ENCODE data around the gene CTSF. TPM values are rescaled to one million over a fixed set of nuclear protein-coding genes. Genes with fewer than 3 reads are reported as not detected.

Gene CTSF
- total RNA-seq, 1 experiment from 2014 or later: 11.8 TPM

DNA sequence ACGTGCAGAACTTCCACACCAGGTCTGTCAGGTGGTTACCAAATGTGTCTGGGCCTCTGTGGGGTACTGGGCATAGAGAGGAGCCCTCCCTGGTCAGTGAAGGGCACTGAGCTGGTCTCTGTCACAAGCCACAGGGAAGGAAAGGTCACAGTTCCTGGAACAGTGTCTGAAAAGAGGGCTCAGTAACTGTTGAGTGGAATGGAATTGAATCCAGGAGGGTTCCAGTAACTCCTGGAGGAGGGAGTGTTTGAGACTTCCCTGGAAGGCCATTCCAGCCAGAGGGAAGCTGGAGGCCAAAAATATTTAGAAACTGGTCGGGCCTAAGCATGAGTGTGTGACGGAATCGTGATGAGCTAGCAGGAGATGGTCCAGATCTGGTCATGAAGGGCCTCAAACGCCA is 13.8 kb downstream of the CTSF start:
- no TSS peak for BruUV-seq (replicated peaks)
- TF ChIP-seq, protein P1, sequence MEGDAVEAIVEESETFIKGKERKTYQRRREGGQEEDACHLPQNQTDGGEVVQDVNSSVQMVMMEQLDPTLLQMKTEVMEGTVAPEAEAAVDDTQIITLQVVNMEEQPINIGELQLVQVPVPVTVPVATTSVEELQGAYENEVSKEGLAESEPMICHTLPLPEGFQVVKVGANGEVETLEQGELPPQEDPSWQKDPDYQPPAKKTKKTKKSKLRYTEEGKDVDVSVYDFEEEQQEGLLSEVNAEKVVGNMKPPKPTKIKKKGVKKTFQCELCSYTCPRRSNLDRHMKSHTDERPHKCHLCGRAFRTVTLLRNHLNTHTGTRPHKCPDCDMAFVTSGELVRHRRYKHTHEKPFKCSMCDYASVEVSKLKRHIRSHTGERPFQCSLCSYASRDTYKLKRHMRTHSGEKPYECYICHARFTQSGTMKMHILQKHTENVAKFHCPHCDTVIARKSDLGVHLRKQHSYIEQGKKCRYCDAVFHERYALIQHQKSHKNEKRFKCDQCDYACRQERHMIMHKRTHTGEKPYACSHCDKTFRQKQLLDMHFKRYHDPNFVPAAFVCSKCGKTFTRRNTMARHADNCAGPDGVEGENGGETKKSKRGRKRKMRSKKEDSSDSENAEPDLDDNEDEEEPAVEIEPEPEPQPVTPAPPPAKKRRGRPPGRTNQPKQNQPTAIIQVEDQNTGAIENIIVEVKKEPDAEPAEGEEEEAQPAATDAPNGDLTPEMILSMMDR (IDR thresholded peaks at IDR 0.05; ENCODE audit: unreplicated experiment): no peak
- H3K27me3 Mint-ChIP-seq (ENCODE audit: insufficient read depth, unreplicated experiment): no peaks in the 10 kb centered on the region
- no peaks in the 10 kb centered on the region for H3K4me1 Mint-ChIP-seq (ENCODE audit: insufficient read depth, unreplicated experiment)
- no peak overlapping the region for H3K4me3 Mint-ChIP-seq (ENCODE audit: unreplicated experiment)
- ChIA-PET POLR2A (no interaction called here), CTCF (no interaction called here)
- H3K9me3 Mint-ChIP-seq (ENCODE audit: unreplicated experiment): no peaks in the 10 kb centered on the region
- no peaks in the 10 kb centered on the region for H3K36me3 Mint-ChIP-seq (ENCODE audit: insufficient read depth, unreplicated experiment)
- H3K27ac Mint-ChIP-seq (ENCODE audit: low read depth, unreplicated experiment): no peak overlapping the region
- no peak for DNase-seq (ENCODE audit: unreplicated experiment)
- intact Hi-C loops (cut with micrococcal nuclease): no loop called here

DNA sequence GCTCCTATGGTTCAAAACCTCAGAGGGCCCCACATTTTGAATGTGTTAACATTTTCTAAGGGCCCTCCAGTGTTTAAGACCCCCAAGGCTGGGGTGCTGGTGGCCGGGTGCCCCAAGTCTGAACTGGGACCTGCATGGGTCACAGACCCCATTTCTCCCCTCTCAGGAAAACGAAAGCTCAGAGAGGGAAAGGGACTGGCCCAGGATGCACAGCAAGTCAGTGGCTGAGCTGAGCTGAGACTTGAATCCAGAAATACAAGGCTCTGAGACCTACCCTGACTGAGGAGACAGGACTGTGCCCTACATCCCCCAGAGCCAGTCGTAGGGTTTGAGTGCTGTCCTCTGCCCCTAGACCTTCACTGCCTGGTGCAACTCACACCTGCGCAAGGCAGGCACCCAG is 17.5 kb downstream of the CTSF start:
- CTCF ChIA-PET: no interaction called here
- H3K27me3 Mint-ChIP-seq (ENCODE audit: insufficient read depth, unreplicated experiment): peaks cover 15% of the 10 kb centered on the region
- no peak overlapping the region for H3K4me3 Mint-ChIP-seq (ENCODE audit: unreplicated experiment)
- H3K9me3 Mint-ChIP-seq (ENCODE audit: unreplicated experiment): no peaks in the 10 kb centered on the region
- no TSS peak for BruUV-seq (replicated peaks)
- DNase-seq (ENCODE audit: unreplicated experiment): no peak
- peaks cover 6% of the 10 kb centered on the region for H3K4me1 Mint-ChIP-seq (ENCODE audit: insufficient read depth, unreplicated experiment)
- H3K27ac Mint-ChIP-seq (ENCODE audit: low read depth, unreplicated experiment): no peak overlapping the region
- POLR2A ChIA-PET: interaction anchor here (1.3 kb wide), 1 partner anchor 13 kb away, joined by 3 read pairs; no protein-coding TSS in a partner anchor
- TF ChIP-seq, protein P1 (IDR thresholded peaks at IDR 0.05; ENCODE audit: unreplicated experiment): no peak
- no peaks in the 10 kb centered on the region for H3K36me3 Mint-ChIP-seq (ENCODE audit: insufficient read depth, unreplicated experiment)
- intact Hi-C loops (cut with micrococcal nuclease): no loop called here

DNA sequence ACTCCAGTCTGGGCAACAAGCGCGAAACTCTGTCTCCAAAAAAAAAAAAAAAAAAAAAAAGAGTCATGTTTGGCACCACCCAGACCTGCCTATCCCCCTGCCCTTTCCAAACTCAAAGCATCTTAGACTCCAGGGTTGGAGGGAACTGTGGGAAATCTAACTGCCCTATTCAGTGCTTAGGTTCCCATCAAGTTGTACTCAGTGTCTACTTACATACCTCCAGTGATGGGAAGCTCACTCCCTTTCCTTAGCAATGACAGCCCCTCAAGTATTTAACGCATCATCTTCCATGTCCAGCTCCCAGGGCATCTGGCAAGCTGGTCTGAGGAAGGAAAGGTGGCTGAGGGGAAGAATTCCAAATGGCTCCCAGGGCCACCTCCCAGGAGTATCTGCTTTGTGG is 18.7 kb downstream of the CTSF start:
- no TSS peak for BruUV-seq (replicated peaks)
- peaks cover 15% of the 10 kb centered on the region for H3K27me3 Mint-ChIP-seq (ENCODE audit: insufficient read depth, unreplicated experiment)
- ChIA-PET POLR2A (interaction anchor here (1.0 to 1.3 kb wide), 4 partner anchors 14 to 67 kb away, joined by 3 to 4 read pairs (median 3); partner anchors contain the start of genes CTSF and RBM14), CTCF (interaction anchor here (0.8 kb wide), 1 partner anchor 56 kb away, joined by 5 read pairs; no protein-coding TSS in a partner anchor)
- no peak for DNase-seq (ENCODE audit: unreplicated experiment)
- H3K4me1 Mint-ChIP-seq (ENCODE audit: insufficient read depth, unreplicated experiment): peaks cover 12% of the 10 kb centered on the region
- H3K9me3 Mint-ChIP-seq (ENCODE audit: unreplicated experiment): no peaks in the 10 kb centered on the region
- H3K36me3 Mint-ChIP-seq (ENCODE audit: insufficient read depth, unreplicated experiment): no peaks in the 10 kb centered on the region
- no peak overlapping the region for H3K27ac Mint-ChIP-seq (ENCODE audit: low read depth, unreplicated experiment)
- intact Hi-C loops (cut with micrococcal nuclease): no loop called here
- no peak overlapping the region for H3K4me3 Mint-ChIP-seq (ENCODE audit: unreplicated experiment)
- TF ChIP-seq, protein P1 (IDR thresholded peaks at IDR 0.05; ENCODE audit: unreplicated experiment): no peak

DNA sequence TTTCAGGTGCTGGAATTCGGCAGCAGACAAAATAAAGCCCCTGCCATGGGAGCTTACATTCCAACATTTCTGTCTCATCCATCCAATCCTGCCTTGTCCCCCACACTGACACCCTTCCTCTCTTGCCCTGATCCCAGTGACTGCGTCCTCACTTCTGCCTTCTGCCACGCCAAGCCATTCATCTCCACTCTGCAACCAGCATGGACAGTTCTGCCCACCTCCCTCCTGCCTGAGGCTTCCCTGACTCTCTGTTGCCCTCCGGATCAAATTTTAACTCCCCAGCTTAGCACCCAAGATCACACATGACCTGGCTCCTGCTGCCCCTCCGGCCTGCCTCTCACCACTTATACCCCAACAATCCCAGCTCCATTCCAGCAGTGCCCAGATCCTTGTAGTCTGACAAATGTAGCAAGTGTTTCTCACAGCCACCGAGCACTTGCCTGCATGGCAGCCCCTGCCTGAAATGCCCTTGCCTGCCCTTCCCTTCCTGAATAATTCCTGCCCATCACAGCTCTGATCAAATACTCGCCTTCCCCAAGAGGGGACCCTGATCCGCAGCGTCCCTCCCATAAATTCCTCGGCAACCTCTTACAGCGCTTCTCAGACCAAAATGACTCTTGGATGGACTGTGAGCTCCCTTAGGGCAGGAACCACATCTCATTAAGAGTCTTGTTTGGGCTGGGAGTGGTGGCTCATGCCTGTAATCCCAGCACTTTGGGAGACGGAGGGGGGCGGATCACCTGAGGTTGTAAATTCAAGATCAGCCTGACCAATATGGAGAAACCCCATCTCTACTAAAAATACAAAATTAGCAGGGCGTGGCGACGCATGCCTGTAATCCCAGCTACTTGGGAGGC is 19.4 kb downstream of the CTSF start:
- no TSS peak for BruUV-seq (replicated peaks)
- Mint-ChIP-seq H3K4me1 (ENCODE audit: insufficient read depth, unreplicated experiment) (peaks cover 17% of the 10 kb centered on the region), H3K36me3 (ENCODE audit: insufficient read depth, unreplicated experiment) (no peaks in the 10 kb centered on the region), H3K9me3 (ENCODE audit: unreplicated experiment) (no peaks in the 10 kb centered on the region), H3K27me3 (ENCODE audit: insufficient read depth, unreplicated experiment) (peaks cover 15% of the 10 kb centered on the region), H3K4me3 (ENCODE audit: unreplicated experiment) (no peak overlapping the region), H3K27ac (ENCODE audit: low read depth, unreplicated experiment) (no peak overlapping the region)
- CTCF ChIA-PET: interaction anchor here (0.8 kb wide), 1 partner anchor 57 kb away, joined by 5 read pairs; no protein-coding TSS in a partner anchor
- DNase-seq (ENCODE audit: unreplicated experiment): no peak
- intact Hi-C loops (cut with micrococcal nuclease): no loop called here
- POLR2A ChIA-PET: interaction anchor here (0.6 to 1.2 kb wide), 4 partner anchors 20 to 68 kb away, joined by 3 read pairs; partner anchors contain the start of genes CTSF and RBM14
- TF ChIP-seq, protein P1 (IDR thresholded peaks at IDR 0.05; ENCODE audit: unreplicated experiment): no peak

All from MCF 10A (cell line).